Measurements from ENCODE around the gene RPS6KL1.

RPS6KL1 gene

GRCh38 chr14:74886001-74886400 is 37.1 kb downstream of the RPS6KL1 start:
- no peak for DNase-seq (ENCODE audit: low read depth in 2 of 2)

GRCh38 chr14:74882103-74882920 is 40.7 kb downstream of the RPS6KL1 start:
- DNase-seq (ENCODE audit: low read depth in 2 of 2) = peak; percentile 20 to 44

GRCh38 chr14:74881431-74882102 is 41.5 kb downstream of the RPS6KL1 start, which contains the start of gene DLST:
DLST (plus strand) TSS chr14:74881916; CDS start chr14:74881954, 38 bp downstream.
- DNase-seq (ENCODE audit: low read depth in 2 of 2) = peak; percentile 74 to 83

- DNase-seq (ENCODE audit: low read depth in 2 of 2) = no peak
Observed at GRCh38 chr14:74879427-74880182, 43.5 kb downstream of the RPS6KL1 start.

DNA sequence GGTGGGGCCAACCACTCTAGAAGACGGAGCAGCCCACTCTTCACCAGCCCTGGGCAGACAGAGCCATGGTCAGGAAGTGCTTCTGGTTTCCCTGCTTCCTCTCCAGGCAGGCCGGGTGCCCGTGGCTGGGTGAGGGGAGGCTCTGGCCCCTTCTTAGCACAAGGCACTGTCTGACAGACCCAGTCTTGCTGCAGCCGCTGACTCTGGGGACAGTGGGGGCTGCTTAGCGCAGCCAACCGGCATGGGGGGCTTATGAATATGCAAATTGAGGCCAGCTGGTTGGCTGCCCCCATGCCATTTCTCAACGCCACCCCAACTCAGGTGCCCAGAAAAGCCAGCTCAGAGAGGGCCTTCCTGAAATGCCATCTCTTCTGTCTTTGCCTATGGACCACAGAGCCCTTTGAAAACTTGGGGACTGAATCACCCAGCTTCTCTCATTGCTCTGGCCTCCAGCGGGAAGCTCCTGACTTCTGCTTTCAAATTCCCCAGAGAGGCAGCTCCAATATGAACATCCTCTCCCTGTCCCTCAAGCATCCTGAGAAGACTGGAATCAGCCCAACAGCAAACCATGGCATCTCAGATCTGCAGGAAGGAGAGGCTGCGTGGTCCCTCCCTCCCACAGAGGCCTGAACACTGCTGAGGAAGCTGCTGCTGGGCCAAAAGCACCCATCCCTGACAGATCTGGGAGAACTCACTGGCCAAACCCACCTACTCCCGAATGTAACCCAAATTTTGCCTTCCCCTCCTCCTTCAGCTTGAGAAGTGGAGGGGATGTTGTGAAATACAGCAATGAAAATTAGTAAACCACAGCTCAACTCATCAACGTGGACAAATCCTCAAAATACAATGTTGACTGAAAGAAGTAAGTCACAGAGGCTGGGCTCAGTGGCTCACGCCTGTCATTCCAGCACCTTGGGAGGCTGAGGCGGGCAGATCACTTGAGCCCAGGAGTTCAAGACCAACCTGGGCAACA is 46.8 kb downstream of the RPS6KL1 start, which contains the start of gene PROX2:
Gene PROX2, minus strand, starts transcription at position 205 of the 973 bp plus-strand sequence. CDS start 12,311 bp downstream, outside the sequence.
- DNase-seq (ENCODE audit: low read depth in 2 of 2) = no peak

GRCh38 chr14:74875204-74875603 is 47.9 kb downstream of the RPS6KL1 start:
- no peak for DNase-seq (ENCODE audit: low read depth in 2 of 2)

- no peak for DNase-seq (ENCODE audit: low read depth in 2 of 2)
Observed at GRCh38 chr14:74871819-74872218, 51.2 kb downstream of the RPS6KL1 start.

DNA sequence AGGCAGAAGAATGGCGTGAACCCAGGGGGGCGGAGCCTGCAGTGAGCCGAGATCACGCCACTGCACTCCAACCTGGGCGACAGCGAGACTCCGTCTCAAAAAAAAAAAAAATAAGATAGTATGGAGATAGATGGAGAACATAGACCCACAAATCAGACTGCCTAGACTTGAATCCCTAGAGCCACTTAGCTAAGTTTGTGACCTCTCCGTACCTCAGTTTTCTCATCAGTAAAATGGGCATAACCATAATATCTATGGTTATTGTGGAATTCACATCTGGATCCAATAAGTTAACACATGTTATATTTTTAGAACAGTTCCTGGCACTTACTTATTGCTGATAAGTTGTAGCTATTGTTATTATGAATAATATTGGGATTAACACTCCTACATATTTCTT is 54.3 kb downstream of the RPS6KL1 start:
- DNase-seq (ENCODE audit: low read depth in 2 of 2) = no peak

- peak; percentile 14 to 23 for DNase-seq (ENCODE audit: low read depth in 2 of 2)
Observed at GRCh38 chr14:74867673-74868072, 55.4 kb downstream of the RPS6KL1 start.

DNA sequence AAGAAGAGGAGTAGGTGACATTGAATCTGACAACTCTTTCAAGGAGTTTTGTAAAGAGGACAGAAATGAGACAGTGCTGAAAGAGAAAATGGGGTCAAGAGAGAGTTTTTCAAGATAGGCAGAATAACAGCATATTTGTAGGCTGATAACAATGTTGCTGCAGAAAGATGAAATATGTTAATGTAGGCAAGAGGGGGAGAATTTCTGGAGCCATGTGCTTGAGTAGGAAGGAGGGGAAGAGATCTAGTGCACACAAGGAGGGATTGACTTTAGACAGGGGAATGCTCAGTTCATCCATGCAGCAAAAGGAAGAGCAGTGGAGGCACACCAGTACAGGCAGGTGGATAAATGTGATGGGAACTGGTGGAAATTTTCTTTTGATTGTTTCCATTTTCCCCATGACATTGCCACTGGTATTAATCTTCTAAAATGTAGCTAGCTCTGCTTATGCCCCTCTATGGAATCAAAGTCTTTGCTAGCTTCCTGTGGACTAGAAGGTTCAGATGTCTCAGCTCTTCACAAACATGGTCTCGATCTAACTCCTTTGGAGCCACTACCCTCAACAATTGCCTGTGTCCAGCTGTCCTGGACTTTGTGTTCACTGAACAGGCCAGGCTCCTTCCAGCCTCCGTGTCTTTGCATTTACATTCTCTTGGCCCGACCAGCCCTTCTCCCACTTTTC is 56.2 kb downstream of the RPS6KL1 start:
- no peak for DNase-seq (ENCODE audit: low read depth in 2 of 2)

GRCh38 chr14:74865156-74865555 is 57.9 kb downstream of the RPS6KL1 start:
- DNase-seq (ENCODE audit: low read depth in 2 of 2) = no peak

- DNase-seq (ENCODE audit: low read depth in 2 of 2) = no peak
Observed at GRCh38 chr14:74864198-74864597, 58.9 kb downstream of the RPS6KL1 start.

GRCh38 chr14:74863274-74863673 is 59.8 kb downstream of the RPS6KL1 start:
- DNase-seq (ENCODE audit: low read depth in 2 of 2) = no peak

DNA sequence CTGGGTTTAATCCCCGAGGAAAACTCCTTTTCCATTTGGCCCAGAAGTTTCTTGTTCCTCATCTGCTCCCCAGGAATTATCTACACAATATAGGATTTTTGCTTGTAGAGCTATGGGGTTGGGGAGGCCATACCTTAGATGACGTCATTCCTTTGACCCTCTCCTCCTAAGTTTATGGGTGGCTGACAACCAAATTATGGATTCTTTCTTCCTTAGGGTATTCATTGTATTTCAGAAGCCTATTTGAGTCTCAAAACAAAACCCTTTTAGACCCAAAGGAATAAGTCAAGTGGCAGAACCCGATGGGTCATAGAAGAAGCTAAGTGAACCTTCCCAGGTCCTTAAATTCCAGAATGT is 61.3 kb downstream of the RPS6KL1 start:
- no peak for DNase-seq (ENCODE audit: low read depth in 2 of 2)

DNA sequence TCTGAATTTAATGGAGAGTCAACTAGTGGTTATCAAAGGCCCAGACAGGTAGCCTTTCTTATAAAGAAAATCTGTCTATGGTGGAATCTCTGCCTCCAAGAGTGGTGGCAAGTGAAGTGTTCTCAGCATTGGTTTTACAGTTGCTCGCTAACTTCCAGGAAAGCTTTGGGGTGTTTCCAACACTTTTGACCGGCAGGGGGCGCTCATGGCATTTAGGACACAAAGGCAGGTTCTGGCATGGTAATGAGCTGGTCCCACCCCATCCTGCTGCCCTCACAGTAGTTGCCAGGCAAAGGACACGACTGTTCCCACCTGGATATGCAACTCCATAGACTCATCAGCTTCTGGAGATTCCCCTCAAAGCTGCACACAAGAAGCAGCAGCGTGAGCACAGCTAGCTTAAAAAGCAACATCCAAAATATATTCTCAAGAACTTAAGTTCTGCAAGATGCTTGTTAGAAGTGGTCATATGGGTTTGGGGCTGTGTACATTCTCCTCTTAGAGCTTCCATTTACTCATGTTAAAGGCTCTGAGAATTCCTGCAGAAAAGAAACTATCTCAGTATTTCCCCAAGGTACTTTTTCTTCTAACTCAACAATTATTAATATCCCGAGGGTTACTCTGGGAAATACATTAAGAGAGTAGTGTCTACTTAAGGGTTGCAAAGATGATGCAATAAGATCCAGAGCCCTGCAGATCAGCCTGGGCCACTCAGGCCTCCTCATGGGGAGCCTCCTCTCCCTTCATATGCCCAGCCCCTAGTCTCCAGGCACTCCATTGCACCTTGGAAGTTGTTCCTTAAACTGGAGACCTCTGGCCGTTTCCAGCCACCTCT is 61.9 kb downstream of the RPS6KL1 start:
- peak; percentile 95 to 97 for DNase-seq (ENCODE audit: low read depth in 2 of 2)

DNA sequence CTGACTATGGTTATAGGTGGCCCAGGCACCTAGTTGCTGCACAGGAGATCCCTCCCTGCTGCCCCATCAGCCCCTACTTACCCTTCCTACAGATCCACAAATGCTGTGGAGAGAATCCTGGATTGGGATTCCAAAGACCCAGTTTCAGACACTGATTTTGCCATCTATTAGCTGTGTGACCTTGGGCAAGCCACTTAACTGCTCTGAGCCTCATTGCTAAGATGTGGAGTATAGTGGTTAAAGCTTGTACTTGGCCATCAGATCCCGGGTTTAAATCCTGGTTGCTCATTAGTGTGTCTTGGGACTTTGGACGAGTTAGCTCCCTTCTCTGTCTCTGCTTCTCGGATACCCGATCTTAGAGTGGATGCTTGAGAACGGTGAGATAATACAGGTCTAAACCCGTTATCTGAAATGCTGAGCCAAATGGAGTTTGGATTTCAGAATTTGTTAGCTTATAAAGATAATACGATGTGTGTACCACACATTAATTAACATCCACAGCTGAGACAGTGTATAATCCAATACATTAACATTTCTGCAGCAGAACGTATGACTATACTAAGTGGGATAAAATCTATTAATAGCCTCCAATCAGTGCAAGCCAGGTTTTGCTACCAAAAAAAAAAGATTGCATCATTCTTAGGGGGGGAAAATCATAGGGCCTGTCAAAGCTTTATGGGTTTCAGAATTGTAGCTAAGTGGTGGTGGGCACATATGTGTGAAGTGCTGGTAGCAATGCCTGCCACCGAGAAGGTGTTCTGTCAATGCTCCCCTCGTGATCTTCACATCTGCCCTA is 63.1 kb downstream of the RPS6KL1 start:
- DNase-seq (ENCODE audit: low read depth in 2 of 2) = no peak

DNA sequence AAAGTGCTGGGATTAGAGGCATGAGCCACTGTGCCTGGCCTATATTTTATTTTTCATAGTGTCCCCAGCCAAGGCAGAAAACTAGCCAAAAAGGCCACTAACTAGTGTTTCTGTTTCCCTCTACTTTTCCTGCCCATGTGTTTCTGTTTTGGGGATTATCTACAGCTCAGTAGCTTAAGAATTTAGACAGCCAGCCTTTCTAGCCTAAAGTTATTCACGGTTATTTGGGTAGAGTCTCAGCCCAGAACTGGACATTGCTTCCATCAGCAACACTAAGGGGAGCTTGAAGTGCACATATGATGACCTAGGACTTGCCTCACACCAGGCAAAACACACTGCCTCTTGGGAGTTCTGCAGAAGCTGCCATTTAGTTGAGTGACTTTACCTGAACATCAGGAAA is 65.0 kb downstream of the RPS6KL1 start:
- DNase-seq (ENCODE audit: low read depth in 2 of 2) = no peak

DNA sequence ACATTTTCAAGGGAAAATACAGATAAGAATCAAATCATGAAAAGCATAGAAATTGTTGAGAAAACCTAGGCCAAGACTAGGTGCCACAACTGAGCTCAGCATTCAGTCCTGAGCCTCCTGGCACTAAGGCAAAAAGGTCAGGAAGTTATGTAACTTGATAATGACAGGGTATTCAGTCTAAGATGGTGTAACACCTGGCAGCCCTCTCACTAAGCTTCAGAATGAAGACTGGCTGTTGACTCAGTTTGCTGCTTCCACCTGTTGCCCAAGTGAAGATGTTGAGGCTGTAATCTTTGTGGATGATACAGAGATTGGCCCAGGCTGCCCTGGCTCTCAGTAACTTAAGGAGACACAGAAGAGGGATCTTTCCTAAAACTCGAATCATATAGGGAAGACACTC is 66.7 kb downstream of the RPS6KL1 start:
- DNase-seq (ENCODE audit: low read depth in 2 of 2) = no peak

DNA sequence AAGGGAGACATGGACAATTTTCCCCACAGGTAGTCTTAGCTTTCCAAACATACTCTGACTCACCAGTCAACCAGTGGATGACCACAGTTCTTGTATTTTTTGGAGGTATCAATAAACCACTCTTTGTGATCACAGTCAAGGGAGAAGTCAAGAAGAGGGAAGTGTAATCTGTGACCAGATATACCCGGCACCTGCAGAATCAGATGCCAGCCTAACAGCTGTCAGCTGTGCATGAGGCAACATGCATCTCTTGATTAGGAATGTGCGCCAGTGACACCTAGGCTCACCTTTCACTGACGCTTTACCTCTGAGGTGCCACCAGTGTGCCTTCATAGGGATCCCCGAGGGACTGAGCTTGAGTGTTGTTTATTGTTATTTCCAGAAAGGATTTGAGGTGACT is 67.1 kb downstream of the RPS6KL1 start:
- no peak for DNase-seq (ENCODE audit: low read depth in 2 of 2)

Measured in stimulated activated CD4-positive, alpha-beta T cell treated with anti-CD3 and anti-CD28 coated beads, Interleukin-1b, Interleukin-23, amount 100 ng/mL, for 4 hours (primary cell).